GM23338 (cell line): Measurements from ENCODE around the gene PIP5K1C. TPM values are rescaled to one million over a fixed set of nuclear protein-coding genes. Genes with fewer than 3 reads are reported as not detected.

Experiments
- CREB1 ChIP-seq: fragments of 250-450 bp; sonication (Bioruptor Pico); IDR thresholded peaks from 2 replicates; pipeline ENCODE4 v1.5.0; 2020; ENCODE audit warnings: low read depth, mild to moderate bottlenecking, moderate library complexity
- ETS1 ChIP-seq: IDR thresholded peaks from 2 replicates; pipeline ENCODE4 v1.6.1; 2016; ENCODE audit warnings: antibody characterized with exemption
- EZH2 ChIP-seq: fragments of 200-600 bp; sonication (generic); IDR thresholded peaks from one replicate; pipeline ENCODE4 v1.8.0; 2017; ENCODE audit warnings: antibody characterized with exemption, mild to moderate bottlenecking, low read depth; ENCODE audit not compliant: unreplicated experiment
- EZH2phosphoT487 ChIP-seq: fragments of 200-600 bp; sonication (generic); IDR thresholded peaks from one replicate; pipeline ENCODE4 v1.8.1; 2018; ENCODE audit warnings: antibody characterized with exemption; ENCODE audit not compliant: unreplicated experiment
- JUNB ChIP-seq: IDR thresholded peaks from one replicate; pipeline ENCODE4 v1.6.1; 2016; ENCODE audit warnings: antibody characterized with exemption; ENCODE audit not compliant: unreplicated experiment
- NANOG ChIP-seq: IDR thresholded peaks from 2 replicates; pipeline ENCODE4 v1.6.1; 2016; ENCODE audit warnings: antibody characterized with exemption, borderline replicate concordance
- POLR2AphosphoS5 ChIP-seq: IDR thresholded peaks from 2 replicates; pipeline ENCODE4 v1.6.1; 2016; ENCODE audit warnings: antibody characterized with exemption, low read depth
- STAT1 ChIP-seq: IDR thresholded peaks from one replicate; pipeline ENCODE4 v1.6.1; 2016; ENCODE audit warnings: antibody characterized with exemption; ENCODE audit not compliant: unreplicated experiment
- ZNF114 ChIP-seq: fragments of 250-450 bp; sonication (Bioruptor Pico); IDR thresholded peaks from 2 replicates; pipeline ENCODE4 v1.5.0; 2020; ENCODE audit warnings: mild to moderate bottlenecking, moderate library complexity
- ZNF462 ChIP-seq: fragments of 250-450 bp; sonication (Bioruptor Pico); IDR thresholded peaks from 2 replicates; pipeline ENCODE4 v1.5.0; 2020; ENCODE audit warnings: mild to moderate bottlenecking, moderate library complexity
- polyA plus RNA-seq: library from polyadenylated mRNA; unstranded; fragments of >200 nt; fragmentation: Nextera tagmentation; extraction: Ambion mirVana; gene quantifications from 2 replicates; pipeline ENCODE4 v1.2.1, GENCODE V29; 2016
- total RNA-seq: library from RNA; depleted of rRNA; stranded (reverse); fragments of >200 nt; shearing (Covaris generic); gene quantifications from 2 replicates; pipeline ENCODE4 v1.2.3, GENCODE V29; 2014

PIP5K1C gene
- total and polyA plus RNA-seq, 2 experiments from 2014 or later = 11.8 to 46.7 TPM

- TF ChIP-seq ZNF462 (no peak), EZH2phosphoT487 (no peak), ZNF114 (CRISPR knock-in tag) (no peak), CREB1 (CRISPR knock-in tag) (no peak), NANOG (no peak), POLR2AphosphoS5 (no peak), STAT1 (no peak), EZH2 (no peak), ETS1 (no peak), JUNB (no peak)
These were observed 87.1 kb downstream of the PIP5K1C start (continued) for GRCh38 chr19:3612901-3613741.
